ENCODE data around the gene PNMA6F.

DNA sequence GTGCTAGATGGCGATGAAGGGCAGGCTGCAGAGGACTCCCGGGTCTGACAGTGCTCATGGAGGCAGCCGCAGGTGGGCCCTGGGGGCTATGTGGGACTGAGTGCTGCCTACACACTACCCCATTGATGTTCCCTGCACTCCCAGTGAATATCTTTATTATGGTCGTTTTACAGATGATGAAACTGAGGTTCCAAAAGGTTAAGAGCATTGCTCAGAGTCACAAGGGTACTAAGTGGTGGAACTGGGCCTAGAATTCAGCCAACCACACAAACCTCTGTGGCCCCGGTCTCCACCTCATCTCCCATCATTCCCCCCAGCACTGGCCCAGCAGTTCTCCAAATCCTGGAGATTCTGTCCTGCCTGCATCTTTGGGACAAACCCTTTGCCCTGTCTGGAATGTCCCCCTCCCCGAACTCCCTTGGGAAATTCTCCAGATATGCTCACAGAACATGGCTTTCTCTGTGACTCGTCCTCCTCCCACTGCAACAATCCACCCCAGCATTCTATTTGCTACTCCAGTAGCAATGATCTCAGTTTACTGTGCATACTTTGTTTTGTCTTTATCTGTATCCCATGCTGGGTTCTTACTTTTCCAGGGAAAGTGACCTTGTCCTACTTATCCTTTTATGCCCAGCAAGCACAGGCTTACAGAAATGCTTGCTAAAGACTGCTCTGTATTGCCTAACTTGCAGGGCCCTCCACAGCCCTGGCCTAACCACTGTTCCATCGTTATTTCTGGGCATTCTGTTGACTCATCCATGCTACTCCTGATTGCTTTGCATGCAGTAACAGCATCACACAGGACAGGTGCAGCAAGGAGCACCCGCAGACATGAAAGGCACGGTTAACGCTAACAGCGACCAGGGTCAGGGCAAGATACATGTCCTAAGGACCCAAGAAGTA is 14.0 kb downstream of the PNMA6F start:
- TF ChIP-seq, protein P1, sequence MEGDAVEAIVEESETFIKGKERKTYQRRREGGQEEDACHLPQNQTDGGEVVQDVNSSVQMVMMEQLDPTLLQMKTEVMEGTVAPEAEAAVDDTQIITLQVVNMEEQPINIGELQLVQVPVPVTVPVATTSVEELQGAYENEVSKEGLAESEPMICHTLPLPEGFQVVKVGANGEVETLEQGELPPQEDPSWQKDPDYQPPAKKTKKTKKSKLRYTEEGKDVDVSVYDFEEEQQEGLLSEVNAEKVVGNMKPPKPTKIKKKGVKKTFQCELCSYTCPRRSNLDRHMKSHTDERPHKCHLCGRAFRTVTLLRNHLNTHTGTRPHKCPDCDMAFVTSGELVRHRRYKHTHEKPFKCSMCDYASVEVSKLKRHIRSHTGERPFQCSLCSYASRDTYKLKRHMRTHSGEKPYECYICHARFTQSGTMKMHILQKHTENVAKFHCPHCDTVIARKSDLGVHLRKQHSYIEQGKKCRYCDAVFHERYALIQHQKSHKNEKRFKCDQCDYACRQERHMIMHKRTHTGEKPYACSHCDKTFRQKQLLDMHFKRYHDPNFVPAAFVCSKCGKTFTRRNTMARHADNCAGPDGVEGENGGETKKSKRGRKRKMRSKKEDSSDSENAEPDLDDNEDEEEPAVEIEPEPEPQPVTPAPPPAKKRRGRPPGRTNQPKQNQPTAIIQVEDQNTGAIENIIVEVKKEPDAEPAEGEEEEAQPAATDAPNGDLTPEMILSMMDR (IDR thresholded peaks at IDR 0.05): no peak
- TF ChIP-seq POLR2A (IDR thresholded peaks at IDR 0.05): no peak
